Smooth muscle cell (in vitro differentiated cells): ENCODE results near the gene EMX1. TPM values are rescaled to one million over a fixed set of nuclear protein-coding genes. Genes with fewer than 3 reads are reported as not detected.

ENCODE experiments used
- DNase-seq: peaks from one replicate; lab custom pipeline; 2025; ENCODE audit not compliant: unreplicated experiment; lab: John Stamatoyannopoulos, UW
- H2AFZ ChIP-seq: fragments of 200-600 bp; sonication (generic); 2 replicates; pipeline ENCODE4 v1.6.0; 2016; ENCODE audit warnings: antibody characterized with exemption, low read depth, mild to moderate bottlenecking
- H3F3A ChIP-seq: fragments of 200-600 bp; sonication (generic); 2 replicates; pipeline ENCODE4 v1.6.0; 2017; ENCODE audit warnings: antibody characterized with exemption, low read depth
- H3K27ac ChIP-seq: fragments of 200-600 bp; sonication (generic); 2 replicates; pipeline ENCODE4 v1.5.1; 2016; ENCODE audit warnings: low read depth, mild to moderate bottlenecking
- H3K27me3 ChIP-seq: fragments of 200-600 bp; sonication (generic); 2 replicates; pipeline ENCODE4 v1.6.1; 2016; ENCODE audit warnings: low read depth, mild to moderate bottlenecking
- H3K36me3 ChIP-seq: fragments of 200-600 bp; sonication (generic); 2 replicates; pipeline ENCODE4 v1.5.1; 2016; ENCODE audit warnings: low read depth
- H3K4me1 ChIP-seq: fragments of 200-600 bp; sonication (generic); 2 replicates; pipeline ENCODE4 v1.5.1; 2016; ENCODE audit warnings: low read depth
- H3K4me2 ChIP-seq: fragments of 200-600 bp; sonication (generic); 2 replicates; pipeline ENCODE4 v1.6.0; 2016; ENCODE audit warnings: mild to moderate bottlenecking
- H3K4me3 ChIP-seq: fragments of 200-600 bp; sonication (generic); 2 replicates; pipeline ENCODE4 v1.5.1; 2016; ENCODE audit warnings: mild to moderate bottlenecking
- H3K79me2 ChIP-seq: fragments of 200-600 bp; sonication (generic); 2 replicates; pipeline ENCODE4 v1.6.0; 2016; ENCODE audit warnings: low read depth, mild to moderate bottlenecking
- H3K9ac ChIP-seq: fragments of 200-600 bp; sonication (generic); 2 replicates; pipeline ENCODE4 v1.6.0; 2016; ENCODE audit warnings: low read depth
- H3K9me3 ChIP-seq: fragments of 200-600 bp; sonication (generic); replicated peaks from 2 replicates; pipeline ENCODE4 v1.5.1; 2016; ENCODE audit warnings: low read depth
- H4K20me1 ChIP-seq: fragments of 200-600 bp; sonication (generic); 2 replicates; pipeline ENCODE4 v1.6.0; 2016; ENCODE audit warnings: low read depth
- WGBS: methylation state at CpG from one replicate; pipeline ENCODE4 v1.1.7; 2016; ENCODE audit warnings: low lambda C conversion rate; 5-methylcytosine and 5-hydroxymethylcytosine counted together
- polyA plus RNA-seq: library from polyadenylated mRNA; unstranded; fragments of >200 nt; fragmentation: Nextera tagmentation; extraction: Ambion mirVana; gene quantifications from 2 replicates; pipeline ENCODE4 v1.2.1, GENCODE V29; 2016
- total RNA-seq: library from RNA; depleted of rRNA; stranded (reverse); fragments of >200 nt; gene quantifications from 2 replicates; pipeline ENCODE4 v1.2.3, GENCODE V29; 2014
- TF ChIP-seq, protein P1 (sequence below): fragments of 200-600 bp; sonication (generic); IDR thresholded peaks from 2 replicates; pipeline ENCODE4 v1.5.1; 2017; ENCODE audit warnings: borderline replicate concordance, mild to moderate bottlenecking, antibody characterized with exemption; ENCODE audit not compliant: insufficient read depth, poor library complexity, severe bottlenecking

EMX1 gene
- total and polyA plus RNA-seq, 2 experiments from 2014 or later: not detected

DNA sequence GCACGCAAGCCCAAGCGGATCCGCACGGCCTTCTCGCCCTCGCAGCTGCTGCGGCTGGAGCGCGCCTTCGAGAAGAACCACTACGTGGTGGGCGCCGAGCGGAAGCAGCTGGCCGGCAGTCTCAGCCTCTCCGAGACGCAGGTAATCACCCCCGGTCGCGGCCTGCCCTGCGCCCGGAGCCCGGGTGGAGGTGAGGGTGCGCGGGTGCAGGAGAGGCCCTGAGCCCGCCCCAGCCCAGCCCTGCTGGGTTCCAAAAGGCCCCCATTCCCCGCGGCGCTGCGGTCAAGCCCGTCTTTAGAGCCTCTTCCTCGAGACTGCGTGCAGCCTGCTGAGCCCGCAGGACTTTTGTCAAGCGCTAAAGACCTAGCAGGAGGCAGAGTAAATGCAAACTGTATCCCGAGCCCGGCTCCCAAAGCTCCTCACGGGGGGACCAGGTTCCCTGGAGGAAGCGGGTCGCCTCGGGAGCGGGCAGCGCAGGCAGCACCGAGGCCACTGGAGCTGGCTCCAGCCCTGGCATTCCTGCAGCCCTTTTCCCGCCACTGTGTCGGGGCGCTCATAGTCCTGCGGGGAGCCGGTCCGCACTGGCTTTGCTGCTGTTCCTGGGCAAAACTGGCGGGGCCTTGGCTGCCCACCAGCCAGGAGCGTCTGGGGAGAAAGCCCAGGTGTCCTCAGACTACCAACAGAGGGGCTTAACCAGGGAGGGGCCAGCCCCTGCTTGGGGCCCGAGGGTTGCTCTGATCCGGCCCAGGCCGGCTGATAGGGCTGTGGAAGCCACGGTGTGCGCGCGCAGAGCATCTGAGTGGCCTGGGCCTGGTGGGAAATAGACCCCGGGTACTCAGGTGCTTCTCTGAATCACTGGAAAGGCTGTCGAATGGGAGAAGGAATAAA is 7.3 kb downstream of the EMX1 start:
- DNase-seq: no peak
- H3K4me1 ChIP-seq: peaks cover 20% of the 10 kb centered on the region
- H2AFZ ChIP-seq: no peak overlapping the region
- TF ChIP-seq, protein P1, sequence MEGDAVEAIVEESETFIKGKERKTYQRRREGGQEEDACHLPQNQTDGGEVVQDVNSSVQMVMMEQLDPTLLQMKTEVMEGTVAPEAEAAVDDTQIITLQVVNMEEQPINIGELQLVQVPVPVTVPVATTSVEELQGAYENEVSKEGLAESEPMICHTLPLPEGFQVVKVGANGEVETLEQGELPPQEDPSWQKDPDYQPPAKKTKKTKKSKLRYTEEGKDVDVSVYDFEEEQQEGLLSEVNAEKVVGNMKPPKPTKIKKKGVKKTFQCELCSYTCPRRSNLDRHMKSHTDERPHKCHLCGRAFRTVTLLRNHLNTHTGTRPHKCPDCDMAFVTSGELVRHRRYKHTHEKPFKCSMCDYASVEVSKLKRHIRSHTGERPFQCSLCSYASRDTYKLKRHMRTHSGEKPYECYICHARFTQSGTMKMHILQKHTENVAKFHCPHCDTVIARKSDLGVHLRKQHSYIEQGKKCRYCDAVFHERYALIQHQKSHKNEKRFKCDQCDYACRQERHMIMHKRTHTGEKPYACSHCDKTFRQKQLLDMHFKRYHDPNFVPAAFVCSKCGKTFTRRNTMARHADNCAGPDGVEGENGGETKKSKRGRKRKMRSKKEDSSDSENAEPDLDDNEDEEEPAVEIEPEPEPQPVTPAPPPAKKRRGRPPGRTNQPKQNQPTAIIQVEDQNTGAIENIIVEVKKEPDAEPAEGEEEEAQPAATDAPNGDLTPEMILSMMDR: no peak
- H3K9me3 ChIP-seq: no peaks in the 10 kb centered on the region
- peak overlapping the region; percentile 72 for H3K4me2 ChIP-seq
- no peaks in the 10 kb centered on the region for H3F3A ChIP-seq
- 2% methylated on average over 60 of the region's 61 CpGs for WGBS
- H3K27me3 ChIP-seq: peaks cover 100% of the 10 kb centered on the region
- H3K36me3 ChIP-seq: no peaks in the 10 kb centered on the region
- peak overlapping the region; percentile 9 for H3K4me3 ChIP-seq
- no peak overlapping the region for H3K27ac ChIP-seq
- H4K20me1 ChIP-seq: peaks cover 10% of the 10 kb centered on the region
- no peaks in the 10 kb centered on the region for H3K79me2 ChIP-seq
- no peak overlapping the region for H3K9ac ChIP-seq

DNA sequence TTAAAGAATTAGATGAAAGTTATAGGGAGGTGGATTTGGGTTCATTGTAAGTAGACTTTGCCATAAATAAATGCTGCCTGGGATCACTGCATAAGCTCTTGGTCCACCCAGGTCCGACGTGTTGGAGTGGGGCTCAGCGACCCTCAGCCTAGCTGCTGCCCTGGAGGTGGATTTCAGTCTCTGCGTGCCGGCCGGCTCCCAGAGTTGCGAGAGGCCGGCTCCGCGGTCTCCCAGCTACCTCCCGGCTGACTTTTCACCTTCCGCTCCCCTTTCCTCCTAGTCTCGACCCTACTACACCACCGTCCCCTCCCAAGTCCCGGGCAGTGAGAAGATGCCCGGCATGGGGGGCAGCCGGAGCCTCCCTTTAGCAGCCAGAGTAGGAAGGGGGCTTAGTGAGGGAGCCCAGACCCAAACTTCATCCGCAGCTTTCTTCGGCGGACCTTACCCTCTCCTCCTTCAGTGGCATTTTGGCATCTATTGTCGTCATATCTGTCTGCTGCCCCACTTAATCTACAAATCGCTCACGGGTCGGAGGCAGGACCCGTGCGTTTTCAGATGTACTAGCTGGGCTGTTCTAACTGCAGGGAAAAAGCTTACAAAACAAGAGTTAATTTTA is 8.1 kb downstream of the EMX1 start:
- Histone ChIP-seq H3K36me3 (no peaks in the 10 kb centered on the region), H3F3A (no peaks in the 10 kb centered on the region), H2AFZ (no peak overlapping the region), H3K4me1 (peaks cover 20% of the 10 kb centered on the region), H4K20me1 (peaks cover 10% of the 10 kb centered on the region), H3K9ac (no peak overlapping the region), H3K9me3 (no peaks in the 10 kb centered on the region), H3K4me3 (no peak overlapping the region), H3K27ac (no peak overlapping the region), H3K4me2 (no peak overlapping the region), H3K27me3 (peaks cover 100% of the 10 kb centered on the region), H3K79me2 (no peaks in the 10 kb centered on the region)
- TF ChIP-seq, protein P1: no peak
- no peak for DNase-seq
- 6% methylated on average over 26 of the region's 26 CpGs for WGBS

DNA sequence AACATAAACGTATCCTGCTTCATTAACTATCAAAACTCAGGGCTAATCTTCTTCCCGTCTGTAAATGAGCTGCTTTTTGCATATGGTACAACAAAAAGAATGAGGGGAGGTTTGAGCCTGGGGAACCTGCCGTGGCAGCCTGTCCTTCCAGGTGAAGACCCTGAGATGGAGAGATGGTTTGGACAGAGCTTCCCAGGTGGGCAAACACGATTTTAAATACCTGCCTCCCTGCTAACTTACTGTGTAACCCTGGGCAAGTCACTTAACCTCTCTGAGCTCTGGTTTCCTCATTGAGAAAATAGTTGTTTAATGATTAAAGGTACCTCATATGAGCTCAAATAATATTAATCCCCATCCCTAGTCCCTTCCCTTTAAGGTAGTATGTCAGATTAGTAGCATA is 9.0 kb downstream of the EMX1 start:
- H3K27me3 ChIP-seq: peaks cover 92% of the 10 kb centered on the region
- H3K36me3 ChIP-seq: no peaks in the 10 kb centered on the region
- no peak for DNase-seq
- WGBS: 16% methylated on average over 4 of the region's 4 CpGs
- no peak overlapping the region for H3K4me2 ChIP-seq
- TF ChIP-seq, protein P1: no peak
- H3K9me3 ChIP-seq: no peaks in the 10 kb centered on the region
- H3F3A ChIP-seq: no peaks in the 10 kb centered on the region
- peaks cover 20% of the 10 kb centered on the region for H3K4me1 ChIP-seq
- no peak overlapping the region for H3K27ac ChIP-seq
- H4K20me1 ChIP-seq: peaks cover 10% of the 10 kb centered on the region
- no peaks in the 10 kb centered on the region for H3K79me2 ChIP-seq
- no peak overlapping the region for H3K4me3 ChIP-seq
- H3K9ac ChIP-seq: no peak overlapping the region
- H2AFZ ChIP-seq: no peak overlapping the region
